IMR-90 (cell line): ENCODE data around the gene PRKCE. TPM values are rescaled to one million over a fixed set of nuclear protein-coding genes. Genes with fewer than 3 reads are reported as not detected.

Experiments used
- ATAC-seq: fragments of 200-7000 bp; cut with Tn5 transposase; 2 replicates; pipeline ENCODE4 v1.9.1; 2020; ENCODE audit warnings: low read depth, mild to moderate bottlenecking, moderate library complexity
- BruUV-seq: library from RNA; stranded (reverse); fragments of 400-500 nt; replicated peaks from 2 replicates; lab custom pipeline; 2021; lab: Mats Ljungman, UMichigan
- CTCF ChIA-PET: fragments of 300-600 bp; formaldehyde crosslinking; extraction: SDS; loops from one replicate; lab custom pipeline; 2021; ENCODE audit warnings: antibody characterized with exemption; lab: Yijun Ruan, JAX
- POLR2A ChIA-PET: fragments of 300-600 bp; sonication (Branson Sonifier 250); formaldehyde crosslinking; loops from one replicate; lab custom pipeline; 2022; ENCODE audit warnings: antibody characterized with exemption; ENCODE audit not compliant: unreplicated experiment; lab: Charles Lee
- DNase-seq: peaks from one replicate; pipeline ENCODE4 v3.0.0; 2013
- H2AFZ ChIP-seq: replicated peaks from 2 replicates; pipeline ENCODE3; 2013; ENCODE audit warnings: low read length, mild to moderate bottlenecking; ENCODE audit not compliant: poor library complexity
- H2AK5ac ChIP-seq: 2 replicates; pipeline ENCODE4 v1.6.1; 2013; ENCODE audit warnings: low read depth, low read length, inconsistent platforms
- H2AK9ac ChIP-seq: replicated peaks from 2 replicates; pipeline ENCODE3; 2013; ENCODE audit warnings: mild to moderate bottlenecking, low read depth, low read length, moderate library complexity; ENCODE audit not compliant: poor library complexity
- H2BK120ac ChIP-seq: 2 replicates; pipeline ENCODE4 v1.6.1; 2013; ENCODE audit warnings: low read depth, low read length, inconsistent platforms
- H2BK15ac ChIP-seq: 3 replicates; pipeline ENCODE4 v1.6.1; 2013; ENCODE audit warnings: low read depth, low read length, inconsistent platforms
- H2BK20ac ChIP-seq: 2 replicates; pipeline ENCODE4 v1.6.1; 2013; ENCODE audit warnings: low read depth, mild to moderate bottlenecking, inconsistent platforms, low read length, moderate library complexity
- H2BK5ac ChIP-seq: 2 replicates; pipeline ENCODE4 v1.6.1; 2013; ENCODE audit warnings: mild to moderate bottlenecking, low read depth, low read length, inconsistent platforms; ENCODE audit not compliant: poor library complexity, severe bottlenecking
- H3K14ac ChIP-seq: replicated peaks from 2 replicates; pipeline ENCODE4 v1.6.1; 2013; ENCODE audit warnings: low read depth, low read length, inconsistent platforms
- H3K18ac ChIP-seq: 2 replicates; pipeline ENCODE4 v1.6.1; 2013; ENCODE audit warnings: low read depth, low read length, control low read depth
- H3K23ac ChIP-seq: 2 replicates; pipeline ENCODE4 v1.6.1; 2013; ENCODE audit warnings: low read depth, low read length, inconsistent platforms
- H3K27ac ChIP-seq: 2 replicates; pipeline ENCODE4 v1.5.1; 2013; ENCODE audit warnings: mild to moderate bottlenecking, control low read depth, low read length; ENCODE audit not compliant: insufficient read depth
- H3K27me3 ChIP-seq: 2 replicates; pipeline ENCODE4 v1.6.1; 2013; ENCODE audit warnings: low read length; ENCODE audit not compliant: control insufficient read depth, insufficient read depth
- H3K36me3 ChIP-seq: 2 replicates; pipeline ENCODE4 v1.6.1; 2013; ENCODE audit warnings: low read length, mixed read lengths; ENCODE audit not compliant: control insufficient read depth, insufficient read depth
- H3K4ac ChIP-seq: 2 replicates; pipeline ENCODE4 v1.6.1; 2013; ENCODE audit warnings: low read depth, low read length, inconsistent platforms
- H3K4me1 ChIP-seq: 2 replicates; pipeline ENCODE4 v1.6.1; 2013; ENCODE audit warnings: low read length, mixed read lengths; ENCODE audit not compliant: control insufficient read depth, insufficient read depth
- H3K4me2 ChIP-seq: 2 replicates; pipeline ENCODE4 v1.6.1; 2013; ENCODE audit warnings: low read depth, mild to moderate bottlenecking, control low read depth, low read length, moderate library complexity
- H3K4me3 ChIP-seq: 2 replicates; pipeline ENCODE4 v1.5.1; 2013; ENCODE audit warnings: low read depth, mild to moderate bottlenecking, control low read depth, low read length, moderate library complexity; ENCODE audit not compliant: insufficient read depth
- H3K56ac ChIP-seq: 2 replicates; pipeline ENCODE4 v1.6.1; 2013; ENCODE audit warnings: low read length, inconsistent platforms; ENCODE audit not compliant: insufficient read depth; ENCODE audit errors: extremely low read depth
- H3K79me1 ChIP-seq, 2 experiments: 2 replicates each; pipeline ENCODE4 v1.6.1; 2013; ENCODE audit warnings: low read length in 2 of 2, inconsistent platforms in 1 of 2, low read depth in 1 of 2
- H3K9ac ChIP-seq: 2 replicates; pipeline ENCODE4 v1.6.1; 2013; ENCODE audit warnings: low read depth, low read length, control low read depth
- H3K9me1 ChIP-seq: 2 replicates; pipeline ENCODE4 v1.6.1; 2013; ENCODE audit warnings: low read length, inconsistent platforms; ENCODE audit not compliant: insufficient read depth
- H3K9me3 ChIP-seq: 2 replicates; pipeline ENCODE4 v1.6.1; 2013; ENCODE audit warnings: low read length; ENCODE audit not compliant: control insufficient read depth, insufficient read depth
- H4K20me1 ChIP-seq: 2 replicates; pipeline ENCODE4 v1.6.1; 2013; ENCODE audit warnings: low read length, inconsistent platforms; ENCODE audit not compliant: insufficient read depth
- H4K5ac ChIP-seq: 2 replicates; pipeline ENCODE4 v1.6.1; 2013; ENCODE audit warnings: mild to moderate bottlenecking, low read depth, low read length, control low read depth
- H4K8ac ChIP-seq, 2 experiments: 2 replicates each; pipeline ENCODE4 v1.6.1; 2013; ENCODE audit warnings: low read depth in 2 of 2, low read length in 2 of 2, control low read depth in 1 of 2, inconsistent platforms in 1 of 2
- H4K91ac ChIP-seq: 2 replicates; pipeline ENCODE4 v1.6.1; 2013; ENCODE audit warnings: low read depth, low read length, inconsistent platforms; ENCODE audit not compliant: insufficient read depth
- CHD1 ChIP-seq: IDR thresholded peaks from 2 replicates; pipeline ENCODE4 v1.6.1; 2012; ENCODE audit warnings: low read depth, low read length, improper control_type of control experiment
- CTCF ChIP-seq: conservative IDR thresholded peaks from 2 replicates; pipeline ENCODE4 v1.5.1; 2012; ENCODE audit warnings: mild to moderate bottlenecking, low read depth, low read length, improper control_type of control experiment
- MAFK ChIP-seq: IDR thresholded peaks from 2 replicates; pipeline ENCODE4 v1.6.1; 2012; ENCODE audit warnings: low read depth, low read length, improper control_type of control experiment
- MXI1 ChIP-seq: IDR thresholded peaks from 2 replicates; pipeline ENCODE4 v1.6.1; 2012; ENCODE audit warnings: low read depth, mild to moderate bottlenecking, low read length, moderate library complexity, borderline replicate concordance
- NFE2L2 ChIP-seq: fragments of 150-350 bp; IDR thresholded peaks from 2 replicates; pipeline ENCODE4 v1.6.1; 2016; ENCODE audit warnings: low read depth, mild to moderate bottlenecking, low read length
- POLR2A ChIP-seq: IDR thresholded peaks from 2 replicates; pipeline ENCODE4 v1.6.1; 2012; ENCODE audit warnings: mild to moderate bottlenecking, low read depth, low read length
- SMC3 ChIP-seq: fragments of 150-350 bp; IDR thresholded peaks from 2 replicates; pipeline ENCODE4 v1.6.1; 2016; ENCODE audit warnings: low read depth, mild to moderate bottlenecking, antibody characterized with exemption, low read length, moderate library complexity
- WGBS, 2 experiments: methylation state at CpG; one replicate each; pipeline versions ENCODE4 v1.1.5 to v1.1.7; 2013; ENCODE audit warnings: missing lambda C conversion rate in 2 of 2; ENCODE audit not compliant: insufficient read length in 1 of 2; ENCODE audit errors: extremely low coverage in 2 of 2; 5-methylcytosine and 5-hydroxymethylcytosine counted together
- dilution Hi-C: fragments of 300-500 bp; cut with HindIII; formaldehyde crosslinking; loops from one replicate; pipeline ENCODE4 v1.14.3; 2018; ENCODE audit warnings: low sequenced_read_pairs; ENCODE audit not compliant: unreplicated experiment
- in situ Hi-C: fragments of 300-500 bp; cut with MboI; formaldehyde crosslinking; loops from 3 replicates; pipeline ENCODE4 v1.14.3; 2019; ENCODE audit warnings: low sequenced_read_pairs, inconsistent platforms, mixed read lengths
- intact Hi-C: fragments of 100-400 bp; cut with micrococcal nuclease; formaldehyde crosslinking; loops from 2 replicates; pipeline ENCODE4 v1.10.0; 2022
- polyA plus RNA-seq, 3 experiments: library from polyadenylated mRNA; depleted of rRNA; stranded (reverse); fragments of >200 nt; gene quantifications; 2 replicates each; pipeline ENCODE4 v1.2.3, GENCODE V29; 2012; ENCODE audit warnings: low replicate concordance in 1 of 3
- total RNA-seq: library from RNA; depleted of rRNA; stranded (reverse); fragments of >200 nt; gene quantifications from 2 replicates; pipeline ENCODE4 v1.2.3, GENCODE V29; 2012
- TF ChIP-seq, protein P1 (sequence below): fragments of 150-350 bp; IDR thresholded peaks from 2 replicates; pipeline ENCODE4 v1.6.1; 2017; ENCODE audit warnings: mild to moderate bottlenecking, antibody characterized with exemption, low read length, low read depth

PRKCE gene
- total and polyA plus RNA-seq, 2 of the 4 experiments (the other 2 are of a cell fraction) = 8.1 to 32.4 TPM

DNA sequence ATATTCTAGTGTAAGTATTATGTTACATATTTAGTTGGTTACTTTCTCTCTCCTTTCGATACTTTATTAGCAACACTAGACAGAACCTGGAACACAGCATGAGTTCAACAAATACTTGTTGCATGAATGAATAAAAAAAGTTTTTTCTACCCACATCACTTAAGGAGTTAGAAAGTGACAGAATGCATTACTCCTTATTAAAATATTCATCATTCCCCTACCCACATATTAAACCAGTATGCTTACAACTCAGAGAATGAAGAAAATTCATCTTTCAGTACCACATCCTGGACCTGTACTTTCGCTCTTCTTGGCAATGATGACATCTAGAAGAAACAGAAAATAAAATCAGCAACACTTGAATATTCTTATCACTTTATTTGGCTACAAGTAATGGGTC lies 46.4 kb upstream of the PRKCE start:
- H3K9me1 ChIP-seq = 0 out of 2 replicates have a peak, but pooled peaks cover 4% of the 10 kb centered on the region
- ChIA-PET POLR2A (no interaction called here), CTCF (no interaction called here)
- no peak overlapping the region for H4K8ac ChIP-seq
- no peak overlapping the region for H2BK120ac ChIP-seq
- H3K4me2 ChIP-seq = no peak overlapping the region
- H3K14ac ChIP-seq = no peak overlapping the region
- H4K5ac ChIP-seq = no peak overlapping the region
- no peak overlapping the region for H3K18ac ChIP-seq
- H2AFZ ChIP-seq = no peak overlapping the region
- no TSS peak for BruUV-seq
- DNase-seq (no peak), ATAC-seq (no peak)
- H2AK9ac ChIP-seq = no peak overlapping the region
- H3K4ac ChIP-seq = no peak overlapping the region
- no peaks in the 10 kb centered on the region for H3K4me1 ChIP-seq
- in situ Hi-C loops (no loop called here), intact Hi-C loops (no loop called here), dilution Hi-C loops (no loop called here)
- H2BK20ac ChIP-seq = no peak overlapping the region
- no peaks in the 10 kb centered on the region for H4K20me1 ChIP-seq
- no peak overlapping the region for H3K4me3 ChIP-seq
- WGBS, 2 experiments = no CpG with 5 or more reads among the region's 2 CpGs
- H3K9ac ChIP-seq = no peak overlapping the region
- TF ChIP-seq SMC3 (no peak), CHD1 (no peak), NFE2L2 (no peak), MAFK (no peak), MXI1 (no peak), CTCF (no peak), POLR2A (no peak)
- TF ChIP-seq, protein P1, sequence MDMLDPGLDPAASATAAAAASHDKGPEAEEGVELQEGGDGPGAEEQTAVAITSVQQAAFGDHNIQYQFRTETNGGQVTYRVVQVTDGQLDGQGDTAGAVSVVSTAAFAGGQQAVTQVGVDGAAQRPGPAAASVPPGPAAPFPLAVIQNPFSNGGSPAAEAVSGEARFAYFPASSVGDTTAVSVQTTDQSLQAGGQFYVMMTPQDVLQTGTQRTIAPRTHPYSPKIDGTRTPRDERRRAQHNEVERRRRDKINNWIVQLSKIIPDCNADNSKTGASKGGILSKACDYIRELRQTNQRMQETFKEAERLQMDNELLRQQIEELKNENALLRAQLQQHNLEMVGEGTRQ = no peak
- H3K27me3 ChIP-seq = no peaks in the 10 kb centered on the region
- H2AK5ac ChIP-seq = no peak overlapping the region
- H3K27ac ChIP-seq = no peak overlapping the region
- H3K9me3 ChIP-seq = no peaks in the 10 kb centered on the region
- H3K79me1 ChIP-seq = peaks cover 10 to 18% of the 10 kb centered on the region in 2 experiments
- H3K36me3 ChIP-seq = peaks cover 6% of the 10 kb centered on the region
- H3K56ac ChIP-seq = no peak overlapping the region
- no peak overlapping the region for H2BK15ac ChIP-seq
- no peak overlapping the region for H2BK5ac ChIP-seq
- no peak overlapping the region for H3K23ac ChIP-seq
- H4K91ac ChIP-seq = no peak overlapping the region
